Hepatocyte (in vitro differentiated cells): Measurements from ENCODE around the gene GRIN3B. TPM values are rescaled to one million over a fixed set of nuclear protein-coding genes. Genes with fewer than 3 reads are reported as not detected.

Source experiments
- DNase-seq: peaks from one replicate; pipeline ENCODE4 v3.0.0-alpha.2; 2016; ENCODE audit warnings: low spot score
- H2AFZ ChIP-seq: fragments of 200-600 bp; sonication (generic); 2 replicates; pipeline ENCODE4 v1.6.0; 2016; ENCODE audit warnings: antibody characterized with exemption, mild to moderate bottlenecking
- H3K27ac ChIP-seq: fragments of 200-600 bp; sonication (generic); 2 replicates; pipeline ENCODE4 v1.5.1; 2016; ENCODE audit warnings: mild to moderate bottlenecking
- H3K27me3 ChIP-seq: fragments of 200-600 bp; sonication (generic); 2 replicates; pipeline ENCODE4 v1.6.1; 2016
- H3K36me3 ChIP-seq: fragments of 200-600 bp; sonication (generic); replicated peaks from 2 replicates; pipeline ENCODE4 v1.5.1; 2016; ENCODE audit warnings: low read depth; ENCODE audit not compliant: insufficient read depth
- H3K4me1 ChIP-seq: fragments of 200-600 bp; sonication (generic); 2 replicates; pipeline ENCODE4 v1.5.1; 2016; ENCODE audit warnings: mild to moderate bottlenecking, moderate library complexity; ENCODE audit not compliant: insufficient read depth
- H3K4me2 ChIP-seq: fragments of 200-600 bp; sonication (generic); 2 replicates; pipeline ENCODE4 v1.6.0; 2016
- H3K4me3 ChIP-seq: fragments of 200-600 bp; sonication (generic); 2 replicates; pipeline ENCODE4 v1.5.1; 2016; ENCODE audit warnings: mild to moderate bottlenecking
- H3K79me2 ChIP-seq: fragments of 200-600 bp; sonication (generic); 2 replicates; pipeline ENCODE4 v1.6.0; 2017; ENCODE audit warnings: mild to moderate bottlenecking
- H3K9me2 ChIP-seq: fragments of 200-600 bp; sonication (generic); replicated peaks from 2 replicates; pipeline ENCODE4 v1.6.0; 2017; ENCODE audit warnings: mild to moderate bottlenecking; ENCODE audit not compliant: insufficient read depth
- H3K9me3 ChIP-seq: fragments of 200-600 bp; sonication (generic); 2 replicates; pipeline ENCODE4 v1.5.1; 2016; ENCODE audit warnings: low read depth, mild to moderate bottlenecking
- H4K20me1 ChIP-seq: fragments of 200-600 bp; sonication (generic); 2 replicates; pipeline ENCODE4 v1.6.0; 2016; ENCODE audit warnings: mild to moderate bottlenecking; ENCODE audit not compliant: insufficient read depth, poor library complexity, severe bottlenecking
- EZH2 ChIP-seq: fragments of 200-600 bp; sonication (generic); IDR thresholded peaks from 2 replicates; pipeline ENCODE4 v1.6.1; 2016; ENCODE audit warnings: antibody characterized with exemption, mild to moderate bottlenecking, borderline replicate concordance
- EZH2phosphoT487 ChIP-seq: fragments of 200-600 bp; sonication (generic); IDR thresholded peaks from one replicate; pipeline ENCODE4 v1.6.1; 2018; ENCODE audit warnings: antibody characterized with exemption, mild to moderate bottlenecking, low read depth, moderate library complexity; ENCODE audit not compliant: unreplicated experiment, severe bottlenecking
- WGBS: methylation state at CpG from one replicate; pipeline ENCODE4 v1.1.6; 2016; ENCODE audit warnings: low lambda C conversion rate; ENCODE audit errors: missing lambda C conversion rate; 5-methylcytosine and 5-hydroxymethylcytosine counted together
- polyA plus RNA-seq: library from polyadenylated mRNA; unstranded; fragments of >200 nt; fragmentation: Nextera tagmentation; extraction: Ambion mirVana; gene quantifications from 2 replicates; pipeline ENCODE4 v1.2.1, GENCODE V29; 2016
- total RNA-seq: library from RNA; depleted of rRNA; stranded (reverse); fragments of >200 nt; gene quantifications from 2 replicates; pipeline ENCODE4 v1.2.3, GENCODE V29; 2014
- TF ChIP-seq, protein P1 (sequence below): fragments of 200-600 bp; sonication (generic); IDR thresholded peaks from 2 replicates; pipeline ENCODE4 v1.5.1; 2016; ENCODE audit warnings: antibody characterized with exemption, mild to moderate bottlenecking; ENCODE audit not compliant: poor library complexity

The GRIN3B gene
- total and polyA plus RNA-seq, 2 experiments from 2014 or later, result 0.30 to 0.48 TPM

DNA sequence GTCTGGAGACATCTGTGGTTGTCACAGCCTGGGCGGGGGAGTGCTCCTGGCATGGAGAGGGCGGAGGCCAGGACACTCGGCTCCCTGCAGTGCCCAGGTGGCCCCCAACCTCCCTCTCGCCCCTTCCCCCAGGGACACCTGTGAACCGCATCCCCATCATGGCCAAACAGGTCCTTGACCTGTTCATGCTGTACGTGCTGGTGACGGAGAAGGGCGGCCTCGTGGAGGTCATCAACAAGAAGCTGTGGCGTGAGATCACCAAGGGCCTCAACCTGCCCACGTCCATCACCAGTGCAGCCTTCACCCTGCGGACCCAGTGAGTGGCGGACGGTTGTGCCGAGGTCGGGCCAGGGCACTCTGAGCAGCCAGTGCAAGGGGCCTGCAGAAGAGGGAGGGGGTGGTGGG lies 36.1 kb upstream of the GRIN3B start:
- DNase-seq, result no peak
- no peak overlapping the region for H2AFZ ChIP-seq
- peaks cover 65% of the 10 kb centered on the region for H3K79me2 ChIP-seq
- no peaks in the 10 kb centered on the region for H3K9me3 ChIP-seq
- peaks cover 3% of the 10 kb centered on the region for H3K36me3 ChIP-seq
- TF ChIP-seq EZH2 (no peak), EZH2phosphoT487 (no peak)
- TF ChIP-seq, protein P1, sequence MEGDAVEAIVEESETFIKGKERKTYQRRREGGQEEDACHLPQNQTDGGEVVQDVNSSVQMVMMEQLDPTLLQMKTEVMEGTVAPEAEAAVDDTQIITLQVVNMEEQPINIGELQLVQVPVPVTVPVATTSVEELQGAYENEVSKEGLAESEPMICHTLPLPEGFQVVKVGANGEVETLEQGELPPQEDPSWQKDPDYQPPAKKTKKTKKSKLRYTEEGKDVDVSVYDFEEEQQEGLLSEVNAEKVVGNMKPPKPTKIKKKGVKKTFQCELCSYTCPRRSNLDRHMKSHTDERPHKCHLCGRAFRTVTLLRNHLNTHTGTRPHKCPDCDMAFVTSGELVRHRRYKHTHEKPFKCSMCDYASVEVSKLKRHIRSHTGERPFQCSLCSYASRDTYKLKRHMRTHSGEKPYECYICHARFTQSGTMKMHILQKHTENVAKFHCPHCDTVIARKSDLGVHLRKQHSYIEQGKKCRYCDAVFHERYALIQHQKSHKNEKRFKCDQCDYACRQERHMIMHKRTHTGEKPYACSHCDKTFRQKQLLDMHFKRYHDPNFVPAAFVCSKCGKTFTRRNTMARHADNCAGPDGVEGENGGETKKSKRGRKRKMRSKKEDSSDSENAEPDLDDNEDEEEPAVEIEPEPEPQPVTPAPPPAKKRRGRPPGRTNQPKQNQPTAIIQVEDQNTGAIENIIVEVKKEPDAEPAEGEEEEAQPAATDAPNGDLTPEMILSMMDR, result no peak
- H3K9me2 ChIP-seq, result no peaks in the 10 kb centered on the region
- H3K4me3 ChIP-seq, result no peak overlapping the region
- H3K4me1 ChIP-seq, result peaks cover 31% of the 10 kb centered on the region
- peaks cover 7% of the 10 kb centered on the region for H4K20me1 ChIP-seq
- H3K27me3 ChIP-seq, result no peaks in the 10 kb centered on the region
- peak overlapping the region; percentile 88 for H3K27ac ChIP-seq
- H3K4me2 ChIP-seq, result no peak overlapping the region
- 97% methylated on average over 16 of the region's 16 CpGs for WGBS

DNA sequence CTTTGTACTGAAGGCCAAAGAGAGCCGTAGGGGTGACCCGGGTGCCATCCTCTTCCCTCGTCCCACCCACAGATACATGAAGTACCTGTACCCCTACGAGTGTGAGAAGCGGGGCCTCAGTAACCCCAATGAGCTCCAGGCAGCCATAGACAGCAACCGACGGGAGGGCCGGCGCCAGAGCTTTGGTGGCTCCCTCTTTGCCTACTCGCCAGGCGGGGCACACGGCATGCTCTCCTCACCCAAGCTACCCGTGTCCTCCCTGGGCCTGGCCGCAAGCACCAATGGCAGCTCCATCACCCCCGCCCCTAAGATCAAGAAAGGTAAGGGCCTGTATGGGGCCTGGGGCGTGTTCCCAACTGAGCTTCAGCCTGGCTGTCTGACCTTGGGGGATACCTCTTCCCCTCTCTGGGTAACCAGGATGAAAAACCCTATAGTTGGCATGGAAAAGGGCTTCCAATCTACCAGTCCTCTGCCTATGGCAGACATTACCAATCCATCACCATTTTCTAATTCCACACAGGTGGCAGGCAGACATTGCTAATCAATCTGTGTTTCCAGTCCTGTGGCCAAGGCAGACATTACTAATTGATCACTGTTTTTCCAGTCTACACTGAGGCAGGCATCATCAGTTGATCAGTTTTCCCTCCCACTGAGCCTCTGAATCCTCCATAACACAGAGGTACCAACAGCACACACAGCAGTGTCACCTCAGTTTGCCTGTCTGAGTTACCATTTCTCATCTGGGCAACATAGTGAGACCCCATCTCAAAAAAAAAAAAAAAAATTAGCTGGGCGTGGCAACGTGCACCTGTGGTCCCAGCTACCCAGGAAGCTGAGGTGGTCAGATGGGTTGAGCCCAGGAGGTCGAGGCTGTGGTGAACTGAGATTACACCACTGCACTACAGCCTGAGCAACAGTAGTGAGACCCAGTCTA lies 35.2 kb upstream of the GRIN3B start:
- DNase-seq, result peak; percentile 14
- Histone ChIP-seq H3K4me2 (no peak overlapping the region), H3K36me3 (peaks cover 4% of the 10 kb centered on the region), H3K79me2 (peaks cover 60% of the 10 kb centered on the region), H4K20me1 (peaks cover 7% of the 10 kb centered on the region), H3K4me3 (no peak overlapping the region), H2AFZ (no peak overlapping the region), H3K9me3 (no peaks in the 10 kb centered on the region), H3K27me3 (no peaks in the 10 kb centered on the region), H3K4me1 (peaks cover 25% of the 10 kb centered on the region), H3K27ac (no peak overlapping the region), H3K9me2 (no peaks in the 10 kb centered on the region)
- TF ChIP-seq, protein P1, result no peak
- no peak for TF ChIP-seq EZH2phosphoT487
- no peak for TF ChIP-seq EZH2
- 98% methylated on average over 19 of the region's 19 CpGs for WGBS

DNA sequence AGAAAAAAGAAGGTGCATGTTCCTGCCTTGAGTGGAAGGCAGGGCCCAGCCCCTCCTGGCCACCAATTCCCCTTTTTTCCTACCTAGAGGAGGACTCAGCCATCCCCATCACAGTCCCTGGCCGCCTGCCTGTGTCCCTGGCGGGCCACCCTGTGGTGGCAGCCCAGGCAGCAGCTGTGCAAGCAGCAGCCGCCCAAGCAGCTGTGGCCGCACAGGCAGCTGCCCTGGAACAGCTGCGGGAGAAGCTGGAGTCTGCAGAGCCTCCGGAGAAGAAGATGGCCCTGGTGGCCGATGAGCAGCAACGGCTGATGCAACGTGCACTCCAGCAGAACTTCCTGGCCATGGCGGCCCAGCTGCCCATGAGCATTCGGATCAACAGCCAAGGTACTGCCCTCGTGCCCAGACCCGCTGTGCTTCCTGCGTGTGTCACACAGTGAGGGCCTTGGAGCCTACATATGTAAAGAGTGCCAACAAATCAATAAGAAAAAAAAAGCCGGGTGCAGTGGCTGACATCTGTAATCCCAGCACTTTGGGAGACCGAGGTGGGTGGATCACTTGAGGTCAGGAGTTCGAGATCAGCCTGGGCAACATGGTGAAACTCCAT lies 33.6 kb upstream of the GRIN3B start:
- H2AFZ ChIP-seq, result no peak overlapping the region
- H3K27ac ChIP-seq, result no peak overlapping the region
- no peak overlapping the region for H3K4me2 ChIP-seq
- no peak overlapping the region for H3K4me3 ChIP-seq
- H3K9me3 ChIP-seq, result no peaks in the 10 kb centered on the region
- TF ChIP-seq EZH2 (no peak), EZH2phosphoT487 (no peak)
- TF ChIP-seq, protein P1, result no peak
- peaks cover 12% of the 10 kb centered on the region for H3K4me1 ChIP-seq
- peaks cover 7% of the 10 kb centered on the region for H3K36me3 ChIP-seq
- WGBS, result 93% methylated on average over 17 of the region's 17 CpGs
- H3K79me2 ChIP-seq, result peaks cover 52% of the 10 kb centered on the region
- peaks cover 7% of the 10 kb centered on the region for H4K20me1 ChIP-seq
- DNase-seq, result no peak
- H3K27me3 ChIP-seq, result no peaks in the 10 kb centered on the region
- no peaks in the 10 kb centered on the region for H3K9me2 ChIP-seq
